DOHH2 (cell line): Measurements from ENCODE around the gene SH3GLB1.

Experiments
- EZH2phosphoT487 ChIP-seq: fragments of 200-600 bp; sonication (generic); IDR thresholded peaks from 2 replicates; pipeline ENCODE4 v1.6.1; 2017; ENCODE audit warnings: borderline replicate concordance, mild to moderate bottlenecking, antibody characterized with exemption, low read length, moderate library complexity, mixed read lengths
- TF ChIP-seq, protein P1 (sequence below): fragments of 200-600 bp; sonication (generic); IDR thresholded peaks from one replicate; pipeline ENCODE4 v1.5.1; 2014; ENCODE audit warnings: antibody characterized with exemption, mild to moderate bottlenecking, low read depth, low read length; ENCODE audit not compliant: poor library complexity, severe bottlenecking

DNA sequence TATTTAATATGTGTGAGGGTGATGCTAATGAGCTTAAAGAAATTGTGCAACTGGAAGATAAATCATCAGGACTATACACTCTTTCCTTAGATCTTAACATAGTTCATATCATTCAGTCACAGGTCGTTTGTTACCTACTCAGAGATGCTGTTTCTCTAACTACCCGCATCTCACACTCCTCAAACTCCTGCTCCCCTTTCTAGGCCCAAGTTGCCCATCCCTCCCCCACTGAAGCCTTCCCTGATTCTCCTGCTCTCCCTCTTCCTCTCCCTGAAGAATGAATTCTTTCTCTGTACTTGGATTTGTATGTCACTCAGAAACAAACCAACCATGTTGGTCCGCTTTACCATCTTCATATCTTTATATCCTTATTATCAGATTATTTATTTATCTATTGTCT is 9.1 kb downstream of the SH3GLB1 start:
- TF ChIP-seq, protein P1, sequence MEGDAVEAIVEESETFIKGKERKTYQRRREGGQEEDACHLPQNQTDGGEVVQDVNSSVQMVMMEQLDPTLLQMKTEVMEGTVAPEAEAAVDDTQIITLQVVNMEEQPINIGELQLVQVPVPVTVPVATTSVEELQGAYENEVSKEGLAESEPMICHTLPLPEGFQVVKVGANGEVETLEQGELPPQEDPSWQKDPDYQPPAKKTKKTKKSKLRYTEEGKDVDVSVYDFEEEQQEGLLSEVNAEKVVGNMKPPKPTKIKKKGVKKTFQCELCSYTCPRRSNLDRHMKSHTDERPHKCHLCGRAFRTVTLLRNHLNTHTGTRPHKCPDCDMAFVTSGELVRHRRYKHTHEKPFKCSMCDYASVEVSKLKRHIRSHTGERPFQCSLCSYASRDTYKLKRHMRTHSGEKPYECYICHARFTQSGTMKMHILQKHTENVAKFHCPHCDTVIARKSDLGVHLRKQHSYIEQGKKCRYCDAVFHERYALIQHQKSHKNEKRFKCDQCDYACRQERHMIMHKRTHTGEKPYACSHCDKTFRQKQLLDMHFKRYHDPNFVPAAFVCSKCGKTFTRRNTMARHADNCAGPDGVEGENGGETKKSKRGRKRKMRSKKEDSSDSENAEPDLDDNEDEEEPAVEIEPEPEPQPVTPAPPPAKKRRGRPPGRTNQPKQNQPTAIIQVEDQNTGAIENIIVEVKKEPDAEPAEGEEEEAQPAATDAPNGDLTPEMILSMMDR = no peak
- TF ChIP-seq EZH2phosphoT487 = no peak
